ENCODE data around the gene PSG1.
"Not testable (repeated sequence)": the region's sequence is repeated elsewhere in the genome, so short reads cannot be mapped to it uniquely, and the experiment has no call there.

The PSG1 gene

DNA sequence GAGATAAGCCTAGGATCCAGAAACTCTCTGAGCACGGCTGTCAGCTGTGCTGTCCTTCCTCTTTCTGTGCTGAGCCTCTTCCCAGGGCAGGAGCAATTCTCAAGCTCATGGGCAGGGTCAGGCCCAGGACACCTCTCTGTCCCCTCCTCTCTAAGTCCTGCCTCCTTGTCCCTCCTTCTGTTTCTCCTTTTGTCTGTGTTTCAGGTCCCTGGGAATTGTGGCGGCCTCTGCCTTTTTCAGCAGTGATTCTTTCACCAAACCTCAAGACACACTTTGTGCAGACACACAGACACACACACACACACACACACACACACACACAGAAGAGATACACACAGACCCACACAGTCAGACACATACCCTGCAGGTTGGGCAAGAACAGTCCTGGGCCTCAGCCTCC is at the start of gene PSG1:
PSG1 (minus strand) TSS at position 101 of the 400 bp plus-strand sequence. CDS start 132 bp downstream, outside the sequence.
- no peak for DNase-seq

DNA sequence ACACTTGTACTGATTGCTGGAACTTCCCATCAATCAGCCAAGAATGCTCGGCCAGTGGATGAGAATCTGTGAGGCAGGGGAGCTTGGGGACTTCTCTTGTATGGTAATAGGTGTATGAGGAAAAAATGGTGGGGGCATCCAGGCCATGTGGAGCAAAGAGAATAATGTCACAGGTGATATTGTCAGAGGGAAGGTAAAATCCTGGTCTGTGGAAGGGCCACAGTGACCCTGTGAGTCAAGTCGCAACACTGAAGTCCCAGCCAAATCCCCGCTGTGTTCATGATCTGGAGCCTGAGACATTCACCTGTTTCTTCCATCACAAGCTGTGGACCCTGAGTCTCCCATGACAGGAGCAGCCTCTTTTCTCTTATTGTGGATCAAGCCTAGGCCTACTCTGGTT is 49.4 kb upstream of the PSG1 start:
- DNase-seq: no peak

DNA sequence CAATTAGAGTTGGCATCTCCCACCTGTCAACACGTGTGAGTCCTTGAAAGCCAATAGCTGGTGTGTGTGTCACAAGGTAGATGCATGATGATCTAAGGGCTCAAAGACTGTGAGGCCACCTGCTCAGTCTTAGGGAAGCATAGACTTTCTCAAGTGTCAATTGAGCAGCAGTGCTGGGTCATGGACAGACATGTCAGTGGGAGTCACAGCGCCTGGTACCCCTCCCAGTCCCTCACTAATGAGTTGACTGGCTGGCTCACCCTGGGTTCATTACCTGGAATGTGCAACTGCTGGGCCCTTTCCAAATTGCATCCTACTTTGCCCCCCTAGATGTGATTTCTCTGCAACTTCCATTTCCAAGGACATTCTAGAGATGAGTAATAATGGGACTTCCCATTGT is 47.3 kb upstream of the PSG1 start:
- no peak for DNase-seq

DNA sequence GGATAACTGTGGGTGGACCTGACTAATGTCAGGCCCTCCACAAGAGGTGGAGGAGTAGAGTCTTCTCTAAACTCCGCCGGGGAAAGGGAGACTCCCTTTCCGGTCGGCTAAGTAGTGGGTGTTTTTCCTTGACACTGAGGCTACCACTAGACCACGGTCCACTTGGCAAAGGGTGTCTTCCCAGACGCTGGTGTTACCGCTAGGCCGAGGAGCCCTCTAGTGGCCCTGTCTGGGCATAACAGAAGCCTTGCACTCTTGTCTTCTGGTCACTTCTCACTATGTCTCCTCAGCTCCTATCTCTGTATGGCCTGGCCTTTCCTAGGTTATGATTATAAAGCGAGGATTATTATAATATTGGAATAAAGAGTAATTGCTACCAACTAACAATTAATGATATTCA is 43.6 kb upstream of the PSG1 start:
- not testable (repeated sequence) for DNase-seq

DNA sequence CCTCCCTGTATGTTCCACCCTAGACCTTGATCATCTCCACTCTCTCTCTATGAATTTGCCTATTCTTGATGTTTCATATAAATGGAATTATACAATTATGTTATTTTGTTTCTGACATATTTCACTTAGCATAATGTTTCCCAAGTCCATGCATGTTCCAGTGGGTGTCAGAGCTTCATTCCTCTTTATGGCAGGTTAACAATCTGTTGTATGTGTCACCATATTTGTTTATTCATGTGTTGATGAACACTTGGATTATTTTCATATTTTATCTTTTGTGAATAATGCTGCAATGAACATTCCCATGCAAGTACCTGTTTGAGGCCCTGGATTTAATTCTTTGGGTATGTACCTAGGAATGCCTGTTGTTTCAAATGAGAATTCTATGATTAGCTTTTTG is 41.5 kb upstream of the PSG1 start:
- not testable (repeated sequence) for DNase-seq

DNA sequence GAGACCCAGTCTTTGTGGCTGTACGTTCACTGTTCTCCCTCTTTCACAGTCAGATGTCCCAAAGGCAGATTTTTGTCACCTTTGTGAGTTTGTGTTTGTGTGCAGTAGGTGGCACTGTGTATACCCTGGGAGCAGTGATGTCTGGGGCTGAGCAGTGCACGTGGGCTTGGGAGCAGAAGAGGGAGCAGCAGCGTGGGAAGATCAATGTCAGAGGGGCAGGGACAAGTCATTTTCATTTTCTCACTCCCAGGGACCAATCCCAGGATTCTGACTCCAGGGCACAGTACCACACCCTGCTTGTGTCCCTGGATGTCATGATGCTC is 40.2 kb upstream of the PSG1 start:
- DNase-seq: no peak

DNA sequence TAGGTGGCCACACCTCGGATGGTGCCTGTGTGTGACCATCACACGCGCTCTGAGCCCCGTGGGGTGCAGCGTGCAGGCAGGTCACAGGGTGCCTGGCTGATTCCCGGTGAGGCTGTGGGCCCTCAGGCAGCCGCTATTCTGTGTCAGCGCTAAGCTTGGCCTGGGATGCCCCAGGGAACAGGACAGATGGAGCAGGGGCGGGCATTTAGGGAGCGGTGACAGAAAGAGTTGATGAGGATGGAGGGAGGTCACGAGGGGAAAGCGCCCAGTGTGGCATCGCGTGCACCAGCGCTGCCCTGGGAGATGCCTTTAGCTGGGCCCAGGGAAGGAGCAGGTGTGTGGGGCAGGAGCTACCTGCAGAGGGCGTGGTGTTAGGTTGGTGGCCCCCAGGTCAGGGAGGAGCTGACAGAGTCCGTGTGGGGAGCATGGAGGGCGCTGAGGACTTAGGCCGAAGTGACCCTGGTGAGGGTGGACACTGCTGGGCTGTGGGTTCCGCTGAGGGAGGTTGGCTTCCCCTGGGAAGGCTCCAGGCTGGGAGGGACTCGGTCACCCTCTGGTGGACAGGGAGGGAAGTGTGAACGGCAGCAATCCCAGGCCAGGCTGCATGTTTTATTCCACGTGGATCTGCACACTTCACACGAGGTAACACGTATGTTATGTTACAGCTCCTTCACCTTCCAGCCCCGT is 39.7 kb upstream of the PSG1 start:
- DNase-seq: not testable (repeated sequence)

DNA sequence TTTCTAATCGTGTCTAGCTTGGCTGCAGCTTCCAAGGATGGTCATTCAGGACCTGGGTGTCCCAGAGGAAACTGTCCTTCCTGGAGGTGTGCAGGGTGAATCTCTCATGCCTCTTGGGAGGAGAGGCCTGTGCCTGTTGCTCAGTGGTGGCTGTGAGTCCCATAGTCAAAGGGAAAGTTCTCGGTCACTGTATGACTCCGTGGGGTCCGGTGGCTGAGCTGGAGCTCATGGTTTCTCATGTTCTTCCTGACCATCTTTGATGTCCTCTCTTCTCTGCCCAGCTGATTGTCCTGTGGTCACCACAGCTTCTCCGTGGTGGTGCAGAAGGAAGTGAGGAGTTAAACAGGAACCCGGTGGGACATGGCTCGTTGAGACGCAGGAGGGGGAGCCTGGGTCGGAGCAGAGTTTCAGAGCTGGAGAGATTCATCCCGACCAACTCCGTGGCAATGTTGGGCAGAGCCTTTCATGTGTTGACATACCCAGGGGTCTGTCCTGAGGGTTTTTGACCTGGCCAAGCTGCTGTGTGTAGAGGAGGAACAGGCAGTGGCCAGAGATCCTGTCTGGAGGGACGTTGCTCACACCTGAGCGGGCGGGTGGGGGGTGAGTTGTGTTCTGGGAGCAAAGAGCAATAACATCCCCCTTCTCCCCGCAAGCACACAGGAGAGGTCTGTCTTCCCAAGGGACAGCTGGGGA is 39.0 kb upstream of the PSG1 start:
- DNase-seq: not testable (repeated sequence)

DNA sequence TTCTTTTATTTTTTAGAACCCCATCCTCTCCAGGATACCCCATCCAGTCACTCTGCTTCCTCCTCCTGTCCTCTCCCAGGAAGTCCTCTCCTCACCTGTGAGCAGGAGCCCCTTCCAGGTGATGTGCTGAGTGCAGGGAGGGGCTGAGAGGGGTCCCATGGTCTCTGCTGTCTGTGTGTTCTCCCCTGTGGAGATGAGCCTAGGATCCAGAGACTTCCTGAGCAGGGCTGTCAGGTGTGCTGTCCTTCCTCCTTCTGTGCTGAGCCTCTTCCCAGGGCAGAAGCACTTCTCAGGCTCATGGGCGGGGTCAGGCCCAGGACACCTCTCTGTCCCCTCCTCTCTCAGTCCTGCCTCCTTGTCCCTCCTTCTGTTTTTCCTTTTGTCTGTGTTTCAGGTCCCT is 38.1 kb upstream of the PSG1 start, which contains the start of gene PSG6:
PSG6 (minus strand) TSS at position 261 of the 400 bp plus-strand sequence; CDS start at position 159, 102 bp downstream.
- DNase-seq: not testable (repeated sequence)

DNA sequence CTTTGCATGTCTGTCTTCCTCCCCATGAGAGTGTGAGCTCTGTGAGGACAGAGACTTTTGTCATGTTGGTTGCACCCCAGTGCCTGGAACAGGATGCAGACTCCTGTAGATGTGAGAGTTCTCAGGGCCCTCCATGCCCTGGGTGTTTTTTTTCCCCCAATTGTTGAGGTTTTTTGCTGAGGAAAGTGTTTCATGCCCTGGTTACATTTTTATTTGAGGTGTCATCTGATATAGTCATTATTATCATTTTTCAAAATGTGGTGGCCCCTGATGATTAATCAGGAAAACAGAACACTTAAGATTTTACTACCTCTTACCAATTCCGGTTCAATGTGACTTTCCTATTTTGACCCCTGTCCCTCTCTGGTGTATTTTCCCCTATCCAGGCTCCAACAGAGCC is 37.4 kb upstream of the PSG1 start:
- not testable (repeated sequence) for DNase-seq

DNA sequence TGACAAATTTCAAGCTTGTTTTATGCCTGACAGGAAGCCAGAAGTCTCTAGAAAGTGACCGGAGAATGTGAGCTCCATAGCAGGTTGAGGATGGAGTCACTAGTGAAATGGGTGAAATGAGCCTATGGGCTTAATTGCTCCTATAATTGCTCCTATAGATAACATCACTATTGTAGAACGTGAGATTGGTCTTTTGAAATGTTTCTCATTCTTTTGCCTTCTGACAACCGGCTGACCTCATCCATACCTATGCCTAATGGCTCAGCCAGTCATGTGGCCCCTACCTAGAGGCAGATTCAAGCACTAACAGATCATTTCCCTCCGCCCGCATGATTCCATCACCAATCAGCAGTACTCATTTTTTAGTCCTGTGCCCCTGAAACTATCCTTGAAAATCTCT is 34.0 kb upstream of the PSG1 start:
- DNase-seq: not testable (repeated sequence)

DNA sequence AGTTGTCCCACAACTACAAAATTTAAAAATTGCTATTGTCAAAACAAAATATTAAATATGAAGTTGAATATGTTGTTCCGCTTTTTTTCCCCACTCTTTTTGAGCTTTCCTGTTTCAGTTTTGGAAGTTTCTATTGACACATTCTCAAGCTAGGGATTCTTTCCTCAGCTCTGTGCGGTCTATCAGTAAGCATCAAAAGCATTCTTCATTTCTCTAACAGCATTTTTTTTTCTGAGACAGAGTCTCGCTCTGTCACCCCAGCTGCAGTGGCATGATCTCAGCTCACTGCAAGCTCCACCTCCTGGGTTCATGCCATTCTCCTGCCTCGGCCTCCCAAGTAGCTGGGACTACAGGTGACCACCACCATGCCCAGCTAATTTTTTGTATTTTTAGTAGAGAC is 33.4 kb upstream of the PSG1 start:
- not testable (repeated sequence) for DNase-seq

DNA sequence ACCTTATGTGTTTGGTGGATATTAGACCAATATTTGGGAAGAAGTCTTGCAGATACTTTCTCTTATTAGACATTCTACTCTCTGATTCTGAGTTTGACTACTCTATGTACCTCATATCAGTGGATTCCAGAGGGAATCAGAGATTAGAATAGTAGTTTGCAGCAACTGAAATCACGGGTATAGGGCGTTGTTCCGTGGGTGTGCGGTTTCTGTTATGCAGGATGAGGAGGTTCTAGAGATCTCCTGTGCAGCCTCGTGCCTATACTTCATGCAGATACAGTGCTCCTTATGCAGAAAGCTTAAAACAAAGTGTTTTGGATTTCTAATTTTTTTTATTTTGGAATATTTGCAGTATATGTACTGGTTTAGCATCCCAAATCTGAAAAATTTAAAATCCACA is 32.2 kb upstream of the PSG1 start:
- DNase-seq: not testable (repeated sequence)

DNA sequence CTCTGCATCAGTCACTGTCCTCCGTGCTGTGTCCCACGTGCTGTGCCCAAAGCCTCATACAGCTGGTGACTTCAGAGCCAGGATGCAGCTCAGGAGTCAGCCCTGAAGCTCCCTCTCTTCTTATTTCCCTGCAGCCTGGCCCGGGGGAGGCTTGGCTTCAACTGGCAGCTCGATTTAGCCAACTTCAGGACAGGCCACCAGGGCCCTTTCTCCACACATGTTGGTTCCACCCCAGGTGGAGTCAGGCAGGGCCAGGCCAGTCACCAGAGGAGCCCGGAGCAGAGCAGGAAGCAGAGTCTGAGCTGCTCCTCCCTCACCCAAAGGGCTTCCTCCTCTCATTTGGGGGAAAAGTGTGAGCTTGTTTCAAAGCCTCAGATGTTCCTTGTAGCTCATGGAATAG is 26.6 kb upstream of the PSG1 start:
- DNase-seq: not testable (repeated sequence)

DNA sequence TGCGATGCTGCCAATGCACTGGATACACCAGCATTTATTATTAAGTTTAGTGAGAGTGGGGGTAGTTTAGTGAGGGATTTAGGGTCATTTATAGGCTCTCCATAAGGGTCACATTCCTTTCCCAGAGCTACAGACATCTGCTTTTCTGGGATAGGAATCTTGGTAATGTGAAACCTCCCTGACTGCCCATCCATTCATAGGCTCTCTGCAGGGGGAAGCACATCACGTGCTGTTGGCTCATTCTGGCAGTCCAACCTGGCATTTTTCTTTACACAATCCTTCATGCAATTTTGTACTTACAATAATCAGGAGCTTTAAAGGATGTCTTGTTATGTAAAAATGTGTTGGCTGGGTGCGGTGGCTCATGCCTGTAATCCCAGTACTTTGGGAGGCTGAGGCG is 21.0 kb upstream of the PSG1 start:
- DNase-seq: not testable (repeated sequence)

DNA sequence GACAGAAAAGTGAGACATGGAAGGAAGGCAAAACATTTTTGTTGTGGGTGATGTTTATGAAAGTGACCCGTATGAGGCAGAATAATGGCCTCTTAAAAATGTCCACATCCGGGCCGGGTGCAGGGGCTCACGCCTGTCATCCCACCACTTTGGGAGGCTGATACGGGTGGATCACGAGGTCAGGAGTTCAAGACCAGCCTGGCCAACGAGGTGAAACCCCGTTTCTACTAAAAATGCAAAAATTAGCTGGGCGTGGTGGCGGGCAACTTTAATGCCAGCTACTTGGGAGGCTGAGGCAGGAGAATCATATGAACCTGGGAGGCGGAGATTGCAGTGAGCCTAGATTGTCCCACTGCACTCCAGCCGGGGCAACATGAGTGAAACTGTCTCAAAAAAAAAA is 20.2 kb upstream of the PSG1 start:
- not testable (repeated sequence) for DNase-seq

DNA sequence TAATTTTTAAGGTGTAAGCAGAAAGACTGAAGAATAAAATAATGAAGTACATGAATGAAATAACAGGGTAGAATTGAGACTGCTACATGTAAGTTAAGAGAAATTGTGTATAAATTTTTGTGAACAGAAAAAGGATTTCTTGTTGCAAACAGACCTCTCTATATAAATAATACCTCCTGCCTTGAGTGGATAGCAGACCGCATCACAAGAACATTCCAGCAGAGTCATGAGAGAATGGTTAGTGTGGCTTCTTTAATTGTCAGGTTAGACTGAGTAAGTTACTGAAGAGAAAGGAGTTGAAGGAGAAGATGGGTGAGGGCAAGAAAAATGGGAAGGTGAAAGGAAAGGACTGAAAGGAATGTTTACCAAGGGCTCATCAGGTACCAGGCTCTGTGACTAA is 19.6 kb upstream of the PSG1 start:
- not testable (repeated sequence) for DNase-seq

DNA sequence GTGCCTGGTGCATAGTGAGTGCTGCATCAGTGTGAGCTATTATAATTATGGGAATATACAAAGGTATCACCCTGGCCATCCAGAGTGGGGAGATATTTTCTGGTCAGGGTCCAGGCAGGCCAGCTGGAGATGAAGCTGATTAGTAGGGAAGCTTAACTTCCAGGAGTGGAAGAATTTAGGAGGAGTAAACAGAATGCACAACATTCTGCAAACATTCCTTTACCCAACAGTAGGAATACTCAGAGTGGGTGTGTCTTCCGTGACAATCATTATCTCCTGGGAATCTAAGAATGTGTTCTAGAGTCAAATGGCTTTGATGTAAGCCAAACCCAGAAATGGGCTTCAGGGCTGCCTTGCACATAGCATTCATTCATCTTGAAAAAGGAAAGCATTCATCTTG is 19.1 kb upstream of the PSG1 start:
- DNase-seq: not testable (repeated sequence)

DNA sequence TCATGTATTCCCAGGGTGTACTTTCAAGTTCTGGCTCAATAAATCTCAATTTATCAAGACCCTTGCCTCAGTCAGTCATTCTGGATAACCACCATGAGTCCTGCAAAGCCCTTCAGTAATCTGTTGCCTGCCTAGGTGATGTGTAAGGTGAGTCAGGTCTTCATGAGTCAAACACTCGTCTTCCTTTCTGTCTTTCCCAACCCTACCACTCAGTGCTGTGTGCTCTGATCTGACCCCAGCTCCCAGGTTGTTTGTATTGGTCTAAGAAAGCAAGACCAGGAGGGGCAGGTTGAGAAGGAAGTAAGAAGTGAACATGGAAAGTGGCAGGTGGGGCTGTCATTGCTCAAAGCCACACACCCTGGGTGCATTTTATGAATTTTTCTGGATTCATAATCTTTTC is 18.2 kb upstream of the PSG1 start:
- DNase-seq: not testable (repeated sequence)

DNA sequence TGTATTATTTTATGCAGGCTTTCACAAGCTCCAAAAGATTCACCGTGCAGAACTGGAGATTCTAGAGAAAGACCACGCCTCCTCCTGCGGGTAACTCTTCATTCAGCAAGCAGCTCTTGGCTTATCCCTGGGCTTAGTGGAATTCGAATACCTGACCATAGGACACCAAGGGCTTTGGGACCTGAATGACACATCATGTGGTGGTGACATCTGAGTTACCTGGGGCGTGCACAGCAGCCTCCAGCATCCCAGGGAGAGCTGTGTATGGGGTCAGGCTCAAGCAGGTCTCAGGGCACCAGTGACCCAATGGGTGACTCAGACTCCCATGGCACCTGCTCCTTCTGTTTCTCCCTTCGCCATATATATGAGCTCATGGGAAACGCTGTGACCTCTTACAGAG is 10.9 kb upstream of the PSG1 start:
- not testable (repeated sequence) for DNase-seq

DNA sequence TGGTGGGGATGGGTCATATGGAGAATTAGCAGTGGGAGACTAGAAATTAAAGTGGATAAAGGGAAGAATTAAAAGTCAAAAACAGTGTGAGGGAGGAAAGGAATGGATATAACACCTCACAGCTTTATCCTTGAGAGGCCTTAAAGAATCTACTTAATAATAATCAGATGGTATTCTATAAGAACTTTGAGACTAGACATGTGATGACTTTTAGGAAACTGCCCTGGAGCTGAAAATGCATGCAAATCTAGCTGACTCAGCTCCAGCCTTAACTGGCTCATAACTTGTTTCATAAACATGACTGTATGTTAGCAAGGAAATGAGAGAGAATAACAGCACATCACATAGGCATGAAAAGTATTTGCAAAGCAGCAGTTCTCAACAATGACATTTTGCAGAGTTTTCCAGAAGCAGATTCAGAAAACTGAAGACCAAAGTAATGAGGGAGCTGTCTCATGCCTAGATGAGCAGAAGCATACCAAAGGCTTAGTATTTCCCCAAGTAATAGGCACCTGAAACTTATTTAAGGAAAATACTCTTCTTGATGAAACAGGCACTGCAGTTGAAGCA is 8.4 kb upstream of the PSG1 start:
- DNase-seq: not testable (repeated sequence)

DNA sequence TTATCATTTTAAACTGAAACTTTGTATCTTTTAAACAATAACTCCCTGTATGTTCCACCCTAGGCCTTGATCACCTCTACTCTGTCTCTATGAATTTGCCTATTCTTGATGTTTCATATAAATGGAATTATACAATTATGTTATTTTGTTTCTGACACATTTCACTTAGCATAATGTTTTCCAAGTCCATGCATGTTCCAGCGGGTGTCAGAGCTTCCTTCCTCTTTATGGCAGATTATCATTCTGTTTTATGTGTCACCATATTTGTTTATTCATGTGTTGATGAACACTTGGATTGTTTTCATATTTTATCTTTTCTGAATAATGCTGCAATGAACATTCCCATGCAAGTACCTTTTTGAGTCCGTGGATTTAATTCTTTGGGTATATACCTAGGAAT is 3.2 kb upstream of the PSG1 start:
- not testable (repeated sequence) for DNase-seq

DNA sequence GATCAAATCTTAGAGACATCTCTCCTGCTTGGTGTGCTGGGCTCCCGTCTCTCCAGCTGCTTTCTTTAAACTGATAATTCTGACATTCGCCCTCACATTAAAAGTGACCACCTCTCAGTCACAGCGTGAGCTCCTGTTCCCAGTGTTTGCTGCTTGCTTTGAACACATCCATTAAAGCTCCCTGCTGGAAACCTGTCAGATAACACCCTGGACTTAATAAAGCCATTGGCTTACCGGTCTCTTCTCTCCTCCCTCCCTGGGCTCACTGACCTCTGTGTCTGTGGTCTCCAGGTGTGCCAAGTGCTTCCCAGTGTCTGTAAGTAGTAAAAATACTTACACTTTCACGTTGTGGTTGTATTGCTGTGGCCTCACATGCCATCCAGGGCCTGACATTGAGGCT is 2.5 kb upstream of the PSG1 start:
- DNase-seq: not testable (repeated sequence)

DNA sequence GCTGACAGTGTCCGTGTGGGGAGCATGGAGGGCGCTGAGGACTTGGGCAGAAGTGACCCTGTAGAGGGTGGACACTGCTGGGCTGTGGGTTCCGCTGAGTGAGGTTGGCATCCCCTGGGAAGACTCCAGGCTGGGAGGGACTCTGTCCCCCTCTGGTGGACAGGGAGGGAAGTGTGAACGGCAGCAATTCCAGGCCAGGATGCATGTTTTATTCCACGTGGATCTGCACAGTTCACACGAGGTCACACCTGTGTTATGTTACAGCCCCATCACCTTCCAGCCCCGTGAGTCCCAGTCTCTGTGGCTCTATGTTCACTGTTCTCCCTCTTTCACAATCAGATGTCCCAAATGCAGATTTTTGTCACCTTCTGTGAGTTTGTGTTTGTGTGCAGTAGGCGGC is 1.8 kb upstream of the PSG1 start:
- DNase-seq: not testable (repeated sequence)
